GM18909 (cell line): ENCODE data around the gene C16orf96.

Experiments used
- ATAC-seq: cut with Tn5 transposase; IDR thresholded peaks from one replicate; pipeline ENCODE4 v1.9.1; 2021; ENCODE audit warnings: mild to moderate bottlenecking; ENCODE audit not compliant: unreplicated experiment, poor library complexity

The C16orf96 gene

GRCh38 chr16:4594433-4595410 lies 38.6 kb downstream of the C16orf96 start:
- no peak for ATAC-seq

- ATAC-seq = no peak
These were observed 41.0 kb downstream of the C16orf96 start for GRCh38 chr16:4597174-4597573.

GRCh38 chr16:4599037-4599436 lies 42.9 kb downstream of the C16orf96 start:
- no peak for ATAC-seq

GRCh38 chr16:4599545-4599944 lies 43.4 kb downstream of the C16orf96 start:
- ATAC-seq = no peak

GRCh38 chr16:4601036-4601863 lies 45.1 kb downstream of the C16orf96 start:
- ATAC-seq = no peak

- ATAC-seq = no peak
These were observed 45.7 kb downstream of the C16orf96 start for GRCh38 chr16:4601864-4602186.

GRCh38 chr16:4602331-4602730 lies 46.2 kb downstream of the C16orf96 start:
- ATAC-seq = no peak

- no peak for ATAC-seq
These were observed 47.6 kb downstream of the C16orf96 start for GRCh38 chr16:4603624-4604170.

GRCh38 chr16:4604401-4604800 lies 48.3 kb downstream of the C16orf96 start:
- no peak for ATAC-seq

GRCh38 chr16:4606354-4606753 lies 50.2 kb downstream of the C16orf96 start:
- no peak for ATAC-seq

- no peak for ATAC-seq
These were observed 51.9 kb downstream of the C16orf96 start for GRCh38 chr16:4607841-4608703.

GRCh38 chr16:4608704-4608980 lies 52.5 kb downstream of the C16orf96 start:
- no peak for ATAC-seq

- ATAC-seq = no peak
These were observed 53.3 kb downstream of the C16orf96 start for GRCh38 chr16:4609200-4610010.

GRCh38 chr16:4610011-4611005 lies 54.2 kb downstream of the C16orf96 start:
- no peak for ATAC-seq

- ATAC-seq = no peak
These were observed 55.3 kb downstream of the C16orf96 start for GRCh38 chr16:4611337-4612021.

GRCh38 chr16:4612474-4612931 lies 56.4 kb downstream of the C16orf96 start:
- no peak for ATAC-seq

- ATAC-seq = no peak
These were observed 57.0 kb downstream of the C16orf96 start for GRCh38 chr16:4612977-4613635.
